NCI-H774 (cell line): ENCODE measurements around the gene TFCP2.

ENCODE experiments used
- DNase-seq: peaks from one replicate; lab custom pipeline; 2025; lab: John Stamatoyannopoulos, UW

The TFCP2 gene

GRCh38 chr12:51156245-51156765 is 16.6 kb downstream of the TFCP2 start:
- DNase-seq: no peak

GRCh38 chr12:51152953-51153352 is 20.0 kb downstream of the TFCP2 start:
- DNase-seq: no peak

DNA sequence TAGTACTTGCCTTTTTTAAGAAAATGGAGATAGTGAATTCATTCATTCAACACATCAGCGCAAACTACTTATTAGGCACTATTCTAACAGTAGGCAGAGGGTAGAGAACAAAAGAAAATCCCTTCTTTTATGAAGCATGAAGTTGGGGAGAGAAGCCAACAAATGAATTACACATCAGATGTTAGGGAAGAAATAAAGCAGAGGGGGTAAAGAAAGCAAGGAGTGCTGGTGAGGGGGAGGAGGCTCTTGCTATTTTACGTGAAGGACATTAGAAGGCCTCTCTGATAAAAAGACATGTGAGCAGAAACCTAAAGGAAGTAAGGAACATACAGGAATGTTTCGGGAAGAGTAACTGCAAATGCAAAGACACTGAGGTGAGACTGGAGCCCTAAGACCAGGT is 22.2 kb downstream of the TFCP2 start:
- no peak for DNase-seq

DNA sequence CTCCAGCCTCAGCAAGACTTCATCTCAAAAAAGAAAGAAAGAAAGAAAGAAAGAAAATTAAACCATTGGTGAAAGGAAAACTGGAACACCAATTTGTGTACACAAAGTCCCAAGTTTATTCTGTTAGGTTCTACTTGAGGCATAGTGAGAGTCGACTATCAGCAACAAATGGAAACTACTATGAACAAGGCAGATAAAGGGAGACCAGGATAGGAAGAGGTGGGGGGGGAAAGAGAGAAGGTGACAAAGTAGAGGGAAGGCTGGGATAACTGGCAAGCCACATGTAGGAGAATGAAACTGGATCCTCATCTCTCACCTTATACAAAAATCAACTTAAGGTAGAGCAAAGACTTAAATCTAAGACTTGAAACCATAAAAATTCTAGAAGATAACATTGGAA is 25.6 kb downstream of the TFCP2 start:
- no peak for DNase-seq

DNA sequence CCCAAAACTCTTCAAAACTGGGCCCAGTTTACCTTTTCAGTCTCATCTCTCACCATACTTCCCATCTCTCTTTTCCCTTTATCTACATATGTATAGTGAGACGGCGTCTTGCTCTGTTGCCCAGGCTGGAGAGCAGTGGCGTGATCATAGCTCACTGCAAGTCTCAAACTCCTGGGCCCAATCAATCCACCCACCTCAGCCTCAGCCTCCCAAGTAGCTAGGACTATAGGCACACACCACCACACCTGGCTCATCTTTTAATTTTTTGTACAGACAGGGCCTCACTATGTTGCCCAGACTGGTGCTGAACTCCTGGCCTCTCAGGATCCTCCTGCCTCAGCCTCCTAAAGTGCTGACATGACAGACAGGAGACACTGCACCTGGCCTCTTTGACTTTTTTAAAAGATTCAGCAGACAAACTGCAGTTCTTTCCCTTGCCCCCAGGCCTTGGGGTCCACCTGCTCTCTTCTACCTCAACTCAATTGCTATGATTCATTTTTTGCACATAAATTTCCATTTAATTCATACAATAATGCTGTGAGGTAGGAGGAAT is 33.6 kb downstream of the TFCP2 start:
- no peak for DNase-seq

DNA sequence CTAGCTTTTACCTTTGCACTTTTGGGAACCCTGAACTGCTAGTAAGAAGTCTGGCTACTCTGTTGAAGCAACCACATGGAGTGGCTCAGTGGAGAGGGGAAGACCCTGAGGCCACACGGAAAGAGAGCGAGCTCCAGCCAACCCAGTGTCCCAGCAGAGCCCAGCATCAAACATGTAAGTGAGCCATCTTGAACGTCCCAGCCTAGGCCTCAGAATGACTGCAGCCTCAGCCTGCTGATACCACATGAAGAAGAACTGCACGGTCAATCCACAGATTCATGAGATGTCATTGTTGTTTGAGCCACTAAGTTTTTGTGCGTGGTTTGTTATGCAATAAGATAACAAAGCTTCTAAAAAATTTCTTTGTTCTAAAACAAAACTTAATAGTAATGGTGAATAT is 40.2 kb downstream of the TFCP2 start:
- no peak for DNase-seq

DNA sequence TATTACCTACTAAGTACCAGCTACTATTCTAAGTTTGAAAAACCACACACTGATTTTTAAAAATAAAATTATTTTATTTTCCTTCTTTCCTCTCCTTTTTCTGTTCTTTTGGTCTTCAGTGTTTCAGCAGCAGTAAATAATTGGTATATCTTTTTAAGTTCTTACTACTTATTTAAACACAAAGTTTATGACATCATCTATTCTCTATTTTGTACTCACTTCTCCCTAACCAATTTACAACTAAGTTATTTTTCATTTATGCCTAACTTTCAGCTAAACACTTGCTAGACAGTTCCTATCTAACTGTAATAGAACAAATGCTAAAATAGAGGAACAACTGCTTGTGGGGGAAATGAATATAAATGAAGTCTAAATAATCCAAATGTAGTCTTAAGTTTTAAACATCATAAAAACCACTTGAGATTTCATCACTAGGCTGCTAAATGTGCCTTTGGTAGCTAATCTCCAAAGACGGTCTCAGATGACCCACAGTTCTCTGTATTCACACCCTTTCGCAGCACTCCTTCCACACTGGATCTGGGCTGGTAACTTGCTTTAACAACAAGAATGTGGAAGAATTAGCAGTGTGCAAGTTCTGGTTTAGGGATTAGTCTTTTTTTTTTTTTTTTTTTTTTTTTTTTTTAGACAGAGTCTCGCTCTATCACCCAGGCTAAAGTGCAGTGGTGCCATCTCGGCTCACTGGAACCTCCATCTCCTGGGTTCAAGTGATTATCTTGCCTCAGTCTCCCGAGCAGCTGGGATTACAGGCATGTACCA is 41.0 kb downstream of the TFCP2 start:
- DNase-seq: no peak

GRCh38 chr12:51128919-51129318 is 44.0 kb downstream of the TFCP2 start:
- DNase-seq: no peak

GRCh38 chr12:51127050-51127729 is 45.7 kb downstream of the TFCP2 start:
- DNase-seq: no peak

DNA sequence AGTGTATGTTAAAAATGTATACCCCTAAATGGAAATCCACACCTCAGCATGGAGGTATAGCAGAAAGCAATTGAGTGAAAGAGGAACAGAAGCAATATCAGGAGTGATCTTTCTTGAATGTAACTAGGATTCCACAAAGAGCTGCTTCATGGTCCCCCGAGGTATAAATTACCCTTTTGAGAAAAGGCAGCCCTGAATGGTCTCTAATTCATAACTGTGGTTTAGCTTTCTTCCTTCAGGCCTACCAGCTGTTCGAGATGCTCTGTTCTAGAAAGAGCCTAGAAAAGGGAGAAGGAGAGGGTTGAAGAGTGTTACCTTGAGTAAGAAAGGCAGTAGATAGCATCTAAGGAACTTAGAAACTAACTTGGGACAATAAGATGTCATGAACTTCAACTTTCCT is 46.6 kb downstream of the TFCP2 start:
- no peak for DNase-seq

GRCh38 chr12:51124504-51124903 is 48.4 kb downstream of the TFCP2 start:
- DNase-seq: no peak

GRCh38 chr12:51122844-51123243 is 50.1 kb downstream of the TFCP2 start:
- DNase-seq: no peak

DNA sequence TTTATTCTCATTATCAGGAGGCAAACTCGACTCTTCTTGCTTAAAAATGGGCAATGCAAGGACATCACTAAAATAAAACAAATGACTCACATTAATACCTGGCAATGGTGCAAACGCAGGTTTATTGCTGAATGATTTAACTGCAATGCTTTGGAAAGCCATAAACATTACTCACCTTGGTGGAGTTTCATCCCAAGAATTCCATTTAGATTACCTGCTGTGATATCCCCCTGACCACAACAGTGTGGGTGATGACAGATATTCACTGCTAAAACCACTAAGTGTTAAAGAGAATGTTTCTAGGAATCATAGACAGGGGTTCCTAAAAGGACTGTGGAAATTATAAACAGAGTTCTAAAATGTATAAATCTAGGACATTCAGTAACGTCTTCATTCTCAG is 54.2 kb downstream of the TFCP2 start:
- DNase-seq: no peak

GRCh38 chr12:51115533-51115932 is 57.4 kb downstream of the TFCP2 start:
- no peak for DNase-seq

DNA sequence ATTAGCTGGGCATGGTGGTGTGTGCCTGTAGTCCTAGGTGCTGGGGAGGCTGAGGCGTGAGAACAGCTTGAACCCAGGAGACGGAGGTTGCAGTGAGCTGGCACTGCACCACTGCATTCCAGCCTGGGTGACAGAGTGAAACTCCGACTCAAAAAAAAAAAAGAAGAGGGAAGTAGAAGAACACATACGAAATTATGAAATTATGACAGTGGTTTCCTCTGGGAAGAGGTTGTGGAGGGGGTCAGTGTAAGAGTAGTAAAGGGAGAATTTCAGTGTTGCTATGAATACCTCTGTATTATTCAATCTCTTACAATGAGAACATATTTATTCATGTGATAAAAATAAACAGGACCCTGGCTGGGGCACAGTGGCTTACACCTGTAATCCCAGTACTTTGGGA is 64.8 kb downstream of the TFCP2 start:
- DNase-seq: no peak

DNA sequence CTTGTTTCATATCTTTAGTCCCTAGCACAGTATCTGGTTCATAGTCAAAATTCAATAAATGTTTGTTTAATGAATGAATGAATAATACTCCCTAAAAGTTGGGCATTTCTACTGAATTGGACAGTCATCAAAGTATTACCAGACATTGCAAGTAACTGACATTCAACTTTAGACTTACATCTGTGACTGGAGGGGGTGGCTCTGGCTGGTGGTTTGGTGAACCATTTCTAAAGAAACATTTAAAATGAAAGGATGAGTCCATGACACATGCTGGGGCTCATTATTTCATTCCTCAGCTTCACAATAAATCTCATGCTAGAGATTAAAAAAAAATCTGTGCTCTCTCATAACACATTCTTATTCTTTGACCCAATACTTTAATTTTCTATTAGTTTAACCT is 69.0 kb downstream of the TFCP2 start:
- DNase-seq: no peak

DNA sequence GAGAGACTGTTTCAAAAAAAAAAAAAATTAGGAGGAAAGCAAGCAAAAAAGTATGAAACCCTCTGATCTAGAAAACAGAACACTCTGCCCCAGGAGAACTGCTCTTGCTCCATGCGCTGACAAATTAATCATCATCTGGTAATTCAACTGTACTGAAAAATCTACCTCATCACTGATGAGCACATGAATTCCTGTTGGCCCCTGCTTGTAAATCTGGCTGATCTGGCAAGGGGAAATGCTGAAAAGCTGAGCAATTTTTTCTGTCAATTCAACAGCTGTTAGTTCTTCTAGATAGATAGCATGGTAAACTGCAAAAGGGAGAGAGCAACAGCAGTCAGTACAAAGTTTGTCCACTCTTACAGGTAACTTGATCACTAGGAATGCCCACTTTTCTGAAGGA is 74.3 kb downstream of the TFCP2 start:
- DNase-seq: no peak

- no peak for DNase-seq
Observed at GRCh38 chr12:51090705-51091229, 82.2 kb downstream of the TFCP2 start.

DNA sequence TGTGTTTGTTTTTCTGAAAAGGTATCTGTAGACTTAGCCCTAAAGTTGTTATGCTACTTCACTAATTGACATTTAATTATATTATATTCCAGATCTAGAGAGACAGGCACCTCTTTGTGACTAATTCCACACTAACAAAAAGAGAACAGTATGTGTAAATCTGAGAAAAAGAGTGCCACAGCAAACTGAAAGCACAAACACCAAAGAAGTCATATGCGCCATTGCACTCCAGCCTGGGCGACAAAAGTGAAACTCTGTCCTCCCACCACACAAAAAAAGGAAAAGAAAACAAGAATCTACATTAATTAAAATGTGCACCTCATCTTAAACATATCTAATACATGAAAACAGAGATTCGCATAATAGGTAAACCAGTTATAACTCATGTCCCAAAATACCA is 85.1 kb downstream of the TFCP2 start:
- DNase-seq: no peak

DNA sequence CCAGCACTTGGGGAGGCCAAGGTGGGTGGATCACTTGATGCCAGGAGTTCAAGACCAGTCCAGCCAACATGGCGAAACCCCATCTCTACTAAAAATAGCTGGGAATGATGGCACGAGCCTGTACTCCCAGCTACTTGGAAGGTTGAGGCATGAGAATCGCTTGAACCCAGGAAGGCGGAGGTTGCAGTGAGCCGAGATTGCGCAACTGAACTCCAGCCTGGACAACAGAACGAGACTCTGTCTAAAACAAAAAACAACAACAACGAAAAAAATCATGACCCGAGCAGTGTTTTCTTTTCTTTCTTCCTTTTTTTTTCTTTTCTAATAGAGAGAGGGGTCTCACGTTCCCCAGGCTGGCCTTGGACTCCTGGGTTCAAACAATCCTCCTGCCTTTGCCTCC is 86.0 kb downstream of the TFCP2 start:
- no peak for DNase-seq

- DNase-seq: no peak
Observed at GRCh38 chr12:51085757-51086156, 87.2 kb downstream of the TFCP2 start.

DNA sequence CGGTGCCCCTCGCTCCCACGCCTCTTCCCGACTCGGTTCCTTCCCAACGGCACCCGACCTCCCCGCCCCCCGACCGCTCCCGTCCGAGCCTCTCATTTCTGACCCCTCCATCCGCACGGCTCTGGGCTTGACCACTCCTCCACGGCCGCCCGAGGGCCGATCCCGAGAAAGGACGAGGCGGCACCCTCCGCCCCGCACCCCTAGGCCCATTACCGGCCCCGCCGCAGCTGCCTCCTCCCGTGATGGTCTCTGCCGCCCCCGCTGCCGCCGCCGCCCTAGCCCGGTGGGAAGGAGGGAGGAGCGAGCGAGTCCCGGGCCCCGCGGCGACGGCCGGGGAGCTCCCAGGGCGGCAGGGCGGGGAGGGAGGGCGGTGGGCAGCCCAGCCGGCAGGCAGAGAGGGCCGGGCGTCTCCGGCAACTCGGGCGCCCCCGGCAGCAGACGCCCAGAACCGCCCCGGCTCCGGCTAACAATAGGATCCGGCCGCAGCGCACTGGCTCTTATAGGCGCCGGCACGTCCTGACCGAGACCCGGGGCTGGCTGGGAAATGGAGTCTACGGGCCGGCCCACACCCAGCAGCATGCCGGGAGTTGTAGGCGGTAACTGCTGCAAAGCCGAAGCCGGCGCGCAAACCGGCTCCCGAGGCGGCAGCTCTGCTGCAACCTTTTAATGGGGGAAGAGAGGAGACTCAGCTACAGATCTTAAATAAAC is 89.7 kb downstream of the TFCP2 start, which contains the start of gene CSRNP2:
Gene CSRNP2 (minus strand): TSS at position 471 of the 708 bp plus-strand sequence. CDS start 7,035 bp downstream, outside the sequence.
- DNase-seq: peak; percentile 96
